ENCODE data around the gene NVL.

DNA sequence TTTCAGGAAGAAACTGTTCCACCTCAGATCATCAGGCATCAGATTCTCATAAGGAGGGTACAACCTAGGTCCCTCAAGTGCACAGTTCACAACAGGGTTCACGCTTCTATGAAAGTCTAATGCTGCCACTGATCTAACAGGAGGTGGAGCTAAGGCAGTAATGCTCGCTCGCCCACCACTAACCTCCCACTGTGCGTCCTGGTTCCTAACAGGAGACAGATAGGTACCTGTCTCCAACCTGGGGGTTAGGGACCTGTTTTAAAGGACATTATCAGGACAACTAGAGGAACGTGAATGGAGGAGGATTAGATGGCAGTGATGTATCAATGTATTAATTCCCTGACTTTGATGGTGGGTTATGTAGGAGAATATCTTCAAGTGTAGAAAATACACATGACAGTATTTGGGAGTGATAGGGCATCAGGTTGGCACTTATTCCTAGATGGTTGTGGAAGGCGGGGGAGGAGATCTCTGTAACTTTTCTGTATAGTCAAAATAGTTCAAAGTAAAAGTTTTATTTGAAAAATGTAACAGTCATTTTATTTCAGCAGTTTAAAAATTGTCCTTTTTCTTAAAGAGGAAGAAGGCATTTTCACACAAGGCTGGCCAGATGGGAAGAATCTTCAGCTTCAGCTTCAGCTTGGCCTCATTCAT lies 103.0 kb downstream of the NVL start:
- TF ChIP-seq, protein P1, sequence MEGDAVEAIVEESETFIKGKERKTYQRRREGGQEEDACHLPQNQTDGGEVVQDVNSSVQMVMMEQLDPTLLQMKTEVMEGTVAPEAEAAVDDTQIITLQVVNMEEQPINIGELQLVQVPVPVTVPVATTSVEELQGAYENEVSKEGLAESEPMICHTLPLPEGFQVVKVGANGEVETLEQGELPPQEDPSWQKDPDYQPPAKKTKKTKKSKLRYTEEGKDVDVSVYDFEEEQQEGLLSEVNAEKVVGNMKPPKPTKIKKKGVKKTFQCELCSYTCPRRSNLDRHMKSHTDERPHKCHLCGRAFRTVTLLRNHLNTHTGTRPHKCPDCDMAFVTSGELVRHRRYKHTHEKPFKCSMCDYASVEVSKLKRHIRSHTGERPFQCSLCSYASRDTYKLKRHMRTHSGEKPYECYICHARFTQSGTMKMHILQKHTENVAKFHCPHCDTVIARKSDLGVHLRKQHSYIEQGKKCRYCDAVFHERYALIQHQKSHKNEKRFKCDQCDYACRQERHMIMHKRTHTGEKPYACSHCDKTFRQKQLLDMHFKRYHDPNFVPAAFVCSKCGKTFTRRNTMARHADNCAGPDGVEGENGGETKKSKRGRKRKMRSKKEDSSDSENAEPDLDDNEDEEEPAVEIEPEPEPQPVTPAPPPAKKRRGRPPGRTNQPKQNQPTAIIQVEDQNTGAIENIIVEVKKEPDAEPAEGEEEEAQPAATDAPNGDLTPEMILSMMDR (IDR thresholded peaks at IDR 0.05 in 8 of 11, conservative IDR thresholded peaks at IDR 0.05 in 3 of 11) = no peak
- TF ChIP-seq POLR2A (IDR thresholded peaks at IDR 0.05) (no peak), POLR2AphosphoS5 (IDR thresholded peaks at IDR 0.05) (no peak)
